ENCODE measurements around the gene NCKAP1. TPM values are rescaled to one million over a fixed set of nuclear protein-coding genes. Genes with fewer than 3 reads are reported as not detected.
"Not testable (repeated sequence)": the region's sequence is repeated elsewhere in the genome, so short reads cannot be mapped to it uniquely, and the experiment has no call there.

Gene NCKAP1
- total and polyA plus RNA-seq, 3 experiments from 2014 or later = 0.51 to 8.7 (median 6.2) TPM

GRCh38 chr2:183001948-183002347 lies 36.3 kb downstream of the NCKAP1 start:
- Mint-ChIP-seq H3K9me3 (no peaks in the 10 kb centered on the region), H3K27me3 (no peaks in the 10 kb centered on the region), H3K4me3 (no peak overlapping the region), H3K36me3 (peaks cover 7 to 18% (median 8%) of the 10 kb centered on the region in 3 donors), H3K4me1 (no peaks in the 10 kb centered on the region), H3K27ac (no peak overlapping the region)
- Histone ChIP-seq H3K4me1 (ENCODE audit: insufficient read depth, low read length) (no peaks in the 10 kb centered on the region), H3K27ac (ENCODE audit: low read depth, low read length) (no peak overlapping the region), H3K4me3 (ENCODE audit: low read length) (no peak overlapping the region), H3K27me3 (ENCODE audit: insufficient read depth, low read length, poor library complexity, severe bottlenecking) (no peaks in the 10 kb centered on the region), H3K9me3 (ENCODE audit: low read length) (no peaks in the 10 kb centered on the region), H3K36me3 (ENCODE audit: insufficient read depth, low read length) (no peaks in the 10 kb centered on the region)
- ChIA-PET POLR2A (no interaction called here), CTCF (no interaction called here)
- no peak for DNase-seq

- Mint-ChIP-seq H3K9me3 (no peaks in the 10 kb centered on the region), H3K27me3 (no peaks in the 10 kb centered on the region), H3K4me1 (no peaks in the 10 kb centered on the region), H3K36me3 (peaks cover 8 to 18% (median 8%) of the 10 kb centered on the region in 3 donors), H3K27ac (no peak overlapping the region), H3K4me3 (no peak overlapping the region)
- Histone ChIP-seq H3K27me3 (ENCODE audit: insufficient read depth, low read length, poor library complexity, severe bottlenecking) (no peaks in the 10 kb centered on the region), H3K36me3 (ENCODE audit: insufficient read depth, low read length) (no peaks in the 10 kb centered on the region), H3K4me1 (ENCODE audit: insufficient read depth, low read length) (no peaks in the 10 kb centered on the region), H3K9me3 (ENCODE audit: low read length) (no peaks in the 10 kb centered on the region), H3K4me3 (ENCODE audit: low read length) (no peak overlapping the region), H3K27ac (ENCODE audit: low read depth, low read length) (no peak overlapping the region)
- CTCF ChIA-PET = interaction anchor here (0.9 kb wide), 1 partner anchor 21 kb away, joined by 3 read pairs; no protein-coding TSS in a partner anchor
- POLR2A ChIA-PET = no interaction called here
- DNase-seq = no peak
These were observed 37.4 kb downstream of the NCKAP1 start for GRCh38 chr2:183000846-183001245.

GRCh38 chr2:182999348-183000028 lies 38.8 kb downstream of the NCKAP1 start:
- no peaks in the 10 kb centered on the region for H3K9me3 Mint-ChIP-seq
- Histone ChIP-seq H3K27me3 (ENCODE audit: insufficient read depth, low read length, poor library complexity, severe bottlenecking) (no peaks in the 10 kb centered on the region), H3K9me3 (ENCODE audit: low read length) (no peaks in the 10 kb centered on the region), H3K4me1 (ENCODE audit: insufficient read depth, low read length) (no peaks in the 10 kb centered on the region), H3K36me3 (ENCODE audit: insufficient read depth, low read length) (no peaks in the 10 kb centered on the region), H3K4me3 (ENCODE audit: low read length) (no peak overlapping the region), H3K27ac (ENCODE audit: low read depth, low read length) (no peak overlapping the region)
- peaks cover 8 to 24% (median 8%) of the 10 kb centered on the region in 3 donors for H3K36me3 Mint-ChIP-seq
- no peaks in the 10 kb centered on the region for H3K27me3 Mint-ChIP-seq
- H3K4me3 Mint-ChIP-seq = no peak overlapping the region
- H3K4me1 Mint-ChIP-seq = no peaks in the 10 kb centered on the region
- no peak overlapping the region for H3K27ac Mint-ChIP-seq
- CTCF ChIA-PET = no interaction called here
- POLR2A ChIA-PET = no interaction called here
- no peak for DNase-seq

GRCh38 chr2:182994228-182994912 lies 43.9 kb downstream of the NCKAP1 start:
- Mint-ChIP-seq H3K27me3 (no peaks in the 10 kb centered on the region), H3K27ac (no peak overlapping the region), H3K36me3 (peaks cover 6 to 20% (median 8%) of the 10 kb centered on the region in 3 donors), H3K4me1 (no peaks in the 10 kb centered on the region), H3K9me3 (no peaks in the 10 kb centered on the region), H3K4me3 (no peak overlapping the region)
- no peak for DNase-seq
- Histone ChIP-seq H3K27ac (ENCODE audit: low read depth, low read length) (no peak overlapping the region), H3K36me3 (ENCODE audit: insufficient read depth, low read length) (no peaks in the 10 kb centered on the region), H3K4me3 (ENCODE audit: low read length) (no peak overlapping the region), H3K4me1 (ENCODE audit: insufficient read depth, low read length) (no peaks in the 10 kb centered on the region), H3K27me3 (ENCODE audit: insufficient read depth, low read length, poor library complexity, severe bottlenecking) (no peaks in the 10 kb centered on the region), H3K9me3 (ENCODE audit: low read length) (no peaks in the 10 kb centered on the region)
- ChIA-PET CTCF (no interaction called here), POLR2A (no interaction called here)

- H3K9me3 ChIP-seq (ENCODE audit: low read length) = no peaks in the 10 kb centered on the region
- ChIA-PET POLR2A (no interaction called here), CTCF (no interaction called here)
- Mint-ChIP-seq H3K9me3 (no peaks in the 10 kb centered on the region), H3K27me3 (no peaks in the 10 kb centered on the region), H3K27ac (no peak overlapping the region), H3K4me1 (no peaks in the 10 kb centered on the region), H3K36me3 (peaks cover 0 to 2% (median 1%) of the 10 kb centered on the region in 3 donors), H3K4me3 (no peak overlapping the region)
- H3K4me1 ChIP-seq (ENCODE audit: insufficient read depth, low read length) = no peaks in the 10 kb centered on the region
- H3K27ac ChIP-seq (ENCODE audit: low read depth, low read length) = no peak overlapping the region
- no peaks in the 10 kb centered on the region for H3K27me3 ChIP-seq (ENCODE audit: insufficient read depth, low read length, poor library complexity, severe bottlenecking)
- H3K36me3 ChIP-seq (ENCODE audit: insufficient read depth, low read length) = no peaks in the 10 kb centered on the region
- no peak for DNase-seq
- no peak overlapping the region for H3K4me3 ChIP-seq (ENCODE audit: low read length)
These were observed 55.3 kb downstream of the NCKAP1 start for GRCh38 chr2:182982941-182983340.

- H3K36me3 ChIP-seq (ENCODE audit: insufficient read depth, low read length); H3K27ac ChIP-seq (ENCODE audit: low read depth, low read length); H3K4me1 ChIP-seq (ENCODE audit: insufficient read depth, low read length); POLR2A ChIA-PET; H3K4me1 Mint-ChIP-seq; H3K4me3 ChIP-seq (ENCODE audit: low read length); H3K9me3 ChIP-seq (ENCODE audit: low read length); H3K9me3 Mint-ChIP-seq; H3K4me3 Mint-ChIP-seq; DNase-seq; H3K27me3 Mint-ChIP-seq; H3K27ac Mint-ChIP-seq; H3K36me3 Mint-ChIP-seq; H3K27me3 ChIP-seq (ENCODE audit: insufficient read depth, low read length, poor library complexity, severe bottlenecking): not testable (repeated sequence)
- CTCF ChIA-PET = interaction anchor here (1.5 kb wide), 1 partner anchor 315 kb away, joined by 4 read pairs; no protein-coding TSS in a partner anchor
These were observed 56.8 kb downstream of the NCKAP1 start for GRCh38 chr2:182981475-182981874.

GRCh38 chr2:182980652-182981051 lies 57.6 kb downstream of the NCKAP1 start:
- Histone ChIP-seq H3K27ac (ENCODE audit: low read depth, low read length) (no peak overlapping the region), H3K4me1 (ENCODE audit: insufficient read depth, low read length) (no peaks in the 10 kb centered on the region), H3K4me3 (ENCODE audit: low read length) (no peak overlapping the region), H3K27me3 (ENCODE audit: insufficient read depth, low read length, poor library complexity, severe bottlenecking) (no peaks in the 10 kb centered on the region), H3K36me3 (ENCODE audit: insufficient read depth, low read length) (no peaks in the 10 kb centered on the region), H3K9me3 (ENCODE audit: low read length) (no peaks in the 10 kb centered on the region)
- Mint-ChIP-seq H3K36me3 (peaks cover 0 to 4% (median 3%) of the 10 kb centered on the region in 3 donors), H3K27me3 (no peaks in the 10 kb centered on the region), H3K4me3 (no peak overlapping the region), H3K4me1 (no peaks in the 10 kb centered on the region), H3K27ac (no peak overlapping the region), H3K9me3 (no peaks in the 10 kb centered on the region)
- ChIA-PET POLR2A (no interaction called here), CTCF (interaction anchor here (0.7 to 2.0 kb wide), 4 partner anchors 20 to 795 kb away, joined by 3 to 14 read pairs (median 6); no protein-coding TSS in a partner anchor)
- DNase-seq = no peak

GRCh38 chr2:182980115-182980514 lies 58.1 kb downstream of the NCKAP1 start:
- POLR2A ChIA-PET = no interaction called here
- CTCF ChIA-PET = interaction anchor here (0.7 to 2.0 kb wide), 5 partner anchors 10 to 795 kb away, joined by 3 to 14 read pairs (median 6); no protein-coding TSS in a partner anchor
- Mint-ChIP-seq H3K27me3 (no peaks in the 10 kb centered on the region), H3K36me3 (peaks cover 0 to 4% (median 3%) of the 10 kb centered on the region in 3 donors), H3K4me3 (no peak overlapping the region), H3K9me3 (no peaks in the 10 kb centered on the region), H3K4me1 (no peaks in the 10 kb centered on the region), H3K27ac (no peak overlapping the region)
- DNase-seq = peak in 2 of 5 donors; percentile 14 to 23
- no peak overlapping the region for H3K4me3 ChIP-seq (ENCODE audit: low read length)
- no peak overlapping the region for H3K27ac ChIP-seq (ENCODE audit: low read depth, low read length)
- H3K27me3 ChIP-seq (ENCODE audit: insufficient read depth, low read length, poor library complexity, severe bottlenecking) = no peaks in the 10 kb centered on the region
- no peaks in the 10 kb centered on the region for H3K4me1 ChIP-seq (ENCODE audit: insufficient read depth, low read length)
- no peaks in the 10 kb centered on the region for H3K9me3 ChIP-seq (ENCODE audit: low read length)
- H3K36me3 ChIP-seq (ENCODE audit: insufficient read depth, low read length) = no peaks in the 10 kb centered on the region
